HG02623 (cell line): ENCODE results near the gene C1orf232.

Source experiments
- ATAC-seq: cut with Tn5 transposase; IDR thresholded peaks from one replicate; pipeline ENCODE4 v1.9.1; 2021; ENCODE audit warnings: moderate library complexity; ENCODE audit not compliant: unreplicated experiment

C1orf232 gene

DNA sequence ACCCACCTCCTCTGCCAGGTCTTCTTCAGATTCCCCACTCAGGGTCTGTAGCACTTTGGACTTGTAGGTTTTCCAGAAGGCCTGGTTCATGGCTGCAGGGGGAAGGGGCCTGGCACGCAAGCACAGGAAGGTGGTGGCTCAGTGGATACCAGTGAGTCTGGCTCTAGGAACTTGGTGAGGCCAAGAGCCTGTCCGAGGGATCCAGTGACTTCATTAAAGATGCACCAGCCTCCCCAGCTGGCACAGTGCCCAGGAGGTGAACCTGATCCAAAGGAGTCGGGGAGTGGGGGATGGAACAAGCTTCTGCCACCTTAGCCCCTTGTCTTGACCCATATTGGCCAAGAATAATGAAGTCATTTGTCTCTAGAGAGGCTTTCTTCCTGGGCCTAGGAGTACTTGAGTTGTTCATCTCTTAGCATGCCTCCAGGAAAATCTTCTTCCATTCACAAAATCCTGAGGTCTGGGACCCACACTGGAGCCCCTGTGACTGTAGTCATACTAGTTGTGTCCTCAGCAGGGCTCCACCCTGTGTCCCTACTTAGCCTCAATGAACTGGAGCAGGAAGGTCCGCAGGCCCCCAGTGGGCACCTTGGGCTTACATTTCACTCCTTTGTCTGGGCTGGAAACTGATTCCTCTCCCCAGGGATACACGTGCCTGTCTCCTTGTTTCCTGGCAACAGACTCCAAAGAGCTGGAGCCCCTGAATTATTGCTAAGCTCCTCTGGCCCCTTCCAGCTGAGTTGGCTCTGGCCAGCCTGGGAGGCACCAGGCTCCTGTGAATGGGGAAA lies at the start of gene C1orf232:
Gene C1orf232 (minus strand): TSS at position 554 of the 788 bp plus-strand sequence. CDS start 464 bp downstream, at position 90.
- ATAC-seq: no peak

- no peak for ATAC-seq
These were observed 46.5 kb upstream of the C1orf232 start for GRCh38 chr1:26215246-26215645.

- ATAC-seq: no peak
These were observed 44.7 kb upstream of the C1orf232 start for GRCh38 chr1:26213335-26213905.

DNA sequence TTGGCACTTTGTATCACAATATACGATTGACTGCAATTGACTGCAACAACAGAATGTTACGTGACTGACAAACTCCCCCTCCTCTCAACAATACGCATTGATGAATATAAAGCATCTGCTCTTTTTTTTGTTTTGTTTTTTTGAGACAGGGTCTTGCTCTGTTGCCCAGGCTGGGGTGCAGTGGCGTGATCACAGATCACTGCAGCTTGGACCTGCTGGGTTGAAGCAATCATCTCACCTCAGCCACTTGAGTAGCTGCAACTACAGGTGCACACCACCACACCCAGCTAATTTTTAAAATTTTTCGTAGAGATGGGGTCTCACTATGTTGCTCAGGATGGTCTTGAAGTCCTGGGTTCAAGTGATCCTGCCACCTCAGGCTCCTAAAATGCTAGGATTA lies 44.0 kb upstream of the C1orf232 start:
- ATAC-seq: no peak

- ATAC-seq: no peak
These were observed 41.5 kb upstream of the C1orf232 start for GRCh38 chr1:26210147-26210870.

DNA sequence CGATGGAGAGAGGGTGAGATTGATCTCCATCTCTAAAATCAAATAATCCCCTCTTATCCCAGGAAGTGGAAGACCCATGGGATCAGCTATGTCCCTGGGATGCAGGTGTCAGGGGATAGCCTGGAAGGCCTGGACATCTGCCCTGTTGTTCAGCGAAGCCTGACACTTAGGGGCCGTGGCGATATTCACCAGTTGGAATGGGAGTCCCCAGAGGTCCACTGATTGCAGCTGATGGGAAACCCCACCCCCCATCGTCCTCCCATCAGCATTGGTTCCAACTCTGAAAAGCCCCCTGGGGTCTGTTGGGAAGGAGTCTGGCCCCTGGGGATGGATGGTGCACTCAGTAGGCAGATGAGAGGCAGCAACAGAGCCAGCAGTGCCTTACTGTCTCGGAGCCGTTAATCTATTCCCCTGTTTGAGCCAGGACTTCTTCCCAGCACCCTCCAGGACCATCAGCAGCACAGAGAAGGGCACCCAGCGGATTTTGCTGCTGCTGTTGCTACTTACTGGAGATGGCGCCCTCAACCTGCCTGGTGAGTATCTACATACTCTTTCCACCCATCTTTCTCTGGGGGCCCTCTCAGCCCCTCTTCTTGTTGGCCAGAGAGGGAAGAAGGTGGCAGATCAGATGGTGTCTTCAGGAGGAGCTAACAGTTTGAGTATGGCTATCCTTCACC lies 35.0 kb upstream of the C1orf232 start:
- ATAC-seq: no peak

GRCh38 chr1:26200413-26200812 lies 31.6 kb upstream of the C1orf232 start:
- ATAC-seq: no peak

DNA sequence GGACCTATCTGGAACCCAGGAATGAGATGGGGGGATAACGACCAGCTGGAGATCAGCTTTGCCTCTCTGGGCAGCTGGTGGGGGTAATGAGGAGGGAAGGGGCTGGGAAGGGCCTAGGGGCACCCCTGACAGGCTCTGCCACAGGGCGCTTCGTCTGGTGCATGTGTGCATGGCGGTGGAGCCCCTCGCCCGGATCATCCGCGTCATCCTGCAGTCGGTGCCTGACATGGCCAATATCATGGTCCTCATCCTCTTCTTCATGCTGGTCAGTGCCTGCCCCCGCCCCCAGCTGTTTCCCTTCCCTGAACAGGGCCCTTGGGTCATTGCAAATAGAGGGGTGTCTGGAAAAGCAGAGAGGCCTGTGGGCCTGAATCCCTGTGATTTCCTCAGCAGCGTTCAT lies 29.1 kb upstream of the C1orf232 start:
- no peak for ATAC-seq

DNA sequence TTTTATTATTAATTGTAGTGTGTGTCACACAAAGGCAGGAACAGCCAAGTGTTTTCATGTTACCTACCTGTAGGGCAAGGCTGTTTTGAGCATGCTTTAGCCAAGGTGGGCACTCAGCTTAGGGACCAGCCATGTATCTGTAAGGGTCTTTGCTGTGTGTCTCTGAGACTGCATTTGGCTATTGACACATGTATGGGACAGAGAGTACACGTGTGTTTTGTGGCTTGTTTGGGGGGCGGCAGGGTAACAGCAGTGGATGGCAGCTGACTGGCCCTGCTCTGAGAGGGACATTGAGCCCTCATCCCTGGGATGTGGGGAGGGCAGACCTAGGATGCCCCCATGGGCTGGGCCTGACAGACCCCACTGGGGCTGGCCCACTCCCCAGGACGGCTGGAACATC lies 28.5 kb upstream of the C1orf232 start:
- no peak for ATAC-seq

DNA sequence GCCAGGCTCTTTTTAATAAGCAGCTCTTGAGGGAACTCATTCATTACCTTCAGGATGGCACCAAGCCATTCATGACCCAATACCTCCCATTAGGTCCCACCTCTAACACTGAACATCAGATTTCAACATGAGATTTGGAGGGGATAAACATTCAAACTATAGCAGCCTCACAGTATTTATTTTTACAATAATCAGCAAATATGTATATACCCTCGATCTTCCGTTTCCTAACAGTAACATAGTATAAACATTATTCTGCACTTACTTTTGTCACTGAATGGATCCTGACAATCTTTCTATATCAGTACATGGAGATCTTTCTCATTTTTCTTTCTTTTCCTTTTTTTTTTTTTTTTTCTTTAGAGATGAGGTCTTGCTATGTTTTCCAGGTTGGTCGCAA lies 27.0 kb upstream of the C1orf232 start:
- no peak for ATAC-seq

DNA sequence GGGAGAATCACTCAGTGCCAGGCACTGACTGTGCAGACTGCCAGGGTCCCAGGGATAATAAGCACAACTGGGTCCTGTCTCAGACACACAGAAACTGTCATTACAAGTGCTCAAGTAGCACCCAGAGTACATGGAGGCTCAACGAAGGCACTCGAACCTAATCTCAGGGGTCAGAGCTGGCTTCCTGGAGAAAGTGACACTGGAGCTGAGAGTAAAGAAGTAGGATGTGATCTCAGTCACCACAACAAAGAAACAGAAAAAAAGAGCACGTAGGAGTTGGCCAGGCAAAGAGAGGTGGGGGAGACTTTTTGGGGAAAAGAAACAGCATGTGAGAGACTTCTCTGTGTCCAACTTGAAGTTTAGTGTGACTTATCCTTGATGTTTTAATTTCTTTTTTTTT lies 23.0 kb upstream of the C1orf232 start:
- no peak for ATAC-seq

- no peak for ATAC-seq
These were observed 21.7 kb upstream of the C1orf232 start, which contains the start of gene CATSPER4 for GRCh38 chr1:26190373-26190987. Gene CATSPER4, plus strand, starts transcription at chr1:26190602. Its CDS starts 26 bp downstream, at chr1:26190628.

DNA sequence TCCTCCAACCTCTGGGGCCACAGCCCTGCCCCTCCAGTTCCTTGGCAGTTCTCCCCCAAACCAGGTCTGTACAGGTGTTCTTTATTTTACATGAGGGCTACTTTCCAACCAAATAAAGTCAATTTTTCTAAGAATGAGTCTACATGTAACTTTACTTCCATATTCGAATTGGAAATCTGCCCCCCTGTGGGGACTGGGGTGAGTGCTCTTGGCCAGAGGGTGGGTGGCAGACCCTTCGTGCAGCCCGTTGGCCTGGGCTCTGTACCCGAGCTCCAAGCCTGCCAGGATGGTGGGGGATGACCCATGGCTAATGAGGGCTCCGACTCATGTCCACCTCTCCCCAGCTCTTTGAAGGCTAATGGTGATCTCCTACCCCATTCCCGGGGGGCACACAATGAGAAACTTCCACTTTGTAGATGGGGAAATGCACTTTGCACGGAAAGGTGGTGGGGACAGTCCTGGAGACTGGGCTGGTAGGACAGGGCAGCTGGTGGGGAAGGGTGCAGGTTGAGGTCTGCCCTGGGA lies 21.1 kb upstream of the C1orf232 start:
- ATAC-seq: no peak

DNA sequence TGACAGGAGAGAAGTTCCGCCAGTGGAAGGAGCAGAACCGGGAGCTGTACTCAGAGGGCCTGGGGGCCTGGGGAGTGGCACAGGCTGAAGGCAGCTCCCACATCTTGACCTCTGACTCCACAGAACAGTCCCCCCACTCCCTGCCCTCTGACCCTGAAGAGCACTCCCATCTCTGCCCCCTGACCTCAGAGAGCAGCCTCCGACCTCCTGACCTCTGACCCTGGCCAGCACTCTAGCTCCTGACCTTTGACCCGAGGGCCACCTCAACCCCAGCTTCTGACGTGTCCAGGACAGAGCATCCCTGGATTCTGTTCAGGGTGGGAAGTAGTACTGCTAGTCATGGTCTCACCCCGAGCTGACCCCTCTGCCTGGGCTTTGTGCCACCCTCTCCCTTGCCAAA lies 20.6 kb upstream of the C1orf232 start:
- no peak for ATAC-seq

GRCh38 chr1:26188477-26188876 lies 19.7 kb upstream of the C1orf232 start:
- ATAC-seq: no peak

- ATAC-seq: no peak
These were observed 19.1 kb upstream of the C1orf232 start for GRCh38 chr1:26187882-26188281.

DNA sequence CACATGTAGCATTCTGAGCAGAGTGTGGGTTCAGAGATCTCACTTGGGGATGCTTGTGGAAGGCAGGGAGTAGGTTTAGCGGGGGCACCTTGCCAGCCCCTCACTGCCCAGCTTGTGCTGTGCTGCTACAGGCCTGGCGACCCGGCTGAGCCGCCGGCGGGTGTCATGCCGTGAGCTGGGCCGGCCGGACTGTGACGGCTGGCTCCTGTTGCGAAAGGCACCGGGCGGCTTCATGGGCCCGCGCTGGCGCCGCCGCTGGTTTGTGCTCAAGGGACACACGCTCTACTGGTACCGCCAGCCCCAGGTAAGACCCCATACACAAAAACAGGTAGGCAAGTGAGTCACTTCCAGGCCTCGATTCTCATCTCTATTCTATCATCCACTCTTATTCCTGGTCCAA lies 16.1 kb upstream of the C1orf232 start:
- no peak for ATAC-seq

DNA sequence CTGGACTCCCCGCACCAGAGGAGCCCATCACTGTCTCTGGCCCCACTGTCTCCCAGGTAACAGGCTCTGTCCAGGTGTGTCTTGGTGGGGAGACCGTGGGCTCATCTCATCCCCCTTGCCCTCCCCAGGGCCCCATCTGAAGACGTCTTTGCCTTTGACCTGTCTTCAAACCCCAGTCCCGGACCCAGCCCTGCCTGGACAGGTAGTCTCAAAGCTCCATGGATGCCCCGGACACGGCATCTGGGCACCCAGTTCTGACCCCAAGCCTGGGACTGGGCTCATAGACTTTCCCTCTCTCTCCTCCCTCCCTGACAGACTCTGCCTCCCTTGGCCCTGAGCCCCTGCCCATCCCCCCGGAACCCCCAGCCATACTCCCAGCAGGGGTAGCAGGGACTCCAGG lies 15.3 kb upstream of the C1orf232 start:
- no peak for ATAC-seq

- ATAC-seq: no peak
These were observed 13.6 kb upstream of the C1orf232 start for GRCh38 chr1:26182383-26182696.

- ATAC-seq: no peak
These were observed 13.0 kb upstream of the C1orf232 start for GRCh38 chr1:26181586-26182382.
